IPS-18a (cell line): ENCODE data around the gene SERPINE2.

Source experiments
- H3K27ac ChIP-seq: one replicate; pipeline ENCODE4 v1.5.1; 2013; ENCODE audit warnings: low read length
- H3K27me3 ChIP-seq: one replicate; pipeline ENCODE4 v1.6.1; 2013; ENCODE audit warnings: mild to moderate bottlenecking, low read length; ENCODE audit not compliant: control insufficient read depth, insufficient read depth
- H3K36me3 ChIP-seq: one replicate; pipeline ENCODE4 v1.6.1; 2013; ENCODE audit warnings: low read depth, low read length; ENCODE audit not compliant: control insufficient read depth
- H3K4me1 ChIP-seq: one replicate; pipeline ENCODE4 v1.6.1; 2013; ENCODE audit warnings: low read depth, low read length; ENCODE audit not compliant: control insufficient read depth
- H3K4me3 ChIP-seq: one replicate; pipeline ENCODE4 v1.5.1; 2013; ENCODE audit warnings: low read length
- H3K9ac ChIP-seq: one replicate; pipeline ENCODE4 v1.6.1; 2013; ENCODE audit warnings: mild to moderate bottlenecking, low read length, moderate library complexity
- H3K9me3 ChIP-seq: one replicate; pipeline ENCODE4 v1.6.1; 2013; ENCODE audit warnings: low read depth, low read length; ENCODE audit not compliant: control insufficient read depth

The SERPINE2 gene

GRCh38 chr2:224040753-224041152, 1.7 kb upstream of the SERPINE2 start:
- H3K9ac ChIP-seq: no peak overlapping the region
- no peak overlapping the region for H3K27ac ChIP-seq
- H3K9me3 ChIP-seq: no peaks in the 10 kb centered on the region
- no peaks in the 10 kb centered on the region for H3K36me3 ChIP-seq
- H3K4me3 ChIP-seq: no peak overlapping the region
- peaks cover 6% of the 10 kb centered on the region for H3K4me1 ChIP-seq
- H3K27me3 ChIP-seq: peaks cover 50% of the 10 kb centered on the region

- H3K9ac ChIP-seq: peak overlapping the region; percentile 75
- no peaks in the 10 kb centered on the region for H3K36me3 ChIP-seq
- peaks cover 50% of the 10 kb centered on the region for H3K27me3 ChIP-seq
- peak overlapping the region; percentile 70 for H3K4me3 ChIP-seq
- peaks cover 6% of the 10 kb centered on the region for H3K4me1 ChIP-seq
- no peak overlapping the region for H3K27ac ChIP-seq
- no peaks in the 10 kb centered on the region for H3K9me3 ChIP-seq
These were observed 819 bp upstream of the SERPINE2 start for GRCh38 chr2:224039770-224040440.

GRCh38 chr2:224038830-224039079, 331 bp downstream of the SERPINE2 start:
- Histone ChIP-seq H3K36me3 (no peaks in the 10 kb centered on the region), H3K9me3 (no peaks in the 10 kb centered on the region), H3K4me3 (peak overlapping the region; percentile 76), H3K27me3 (peaks cover 50% of the 10 kb centered on the region), H3K4me1 (peaks cover 6% of the 10 kb centered on the region), H3K27ac (no peak overlapping the region), H3K9ac (peak overlapping the region; percentile 40)

GRCh38 chr2:224038049-224038829, 847 bp downstream of the SERPINE2 start:
- peak overlapping the region; percentile 40 for H3K9ac ChIP-seq
- H3K4me1 ChIP-seq: peaks cover 6% of the 10 kb centered on the region
- H3K27me3 ChIP-seq: peaks cover 50% of the 10 kb centered on the region
- H3K4me3 ChIP-seq: peak overlapping the region; percentile 76
- H3K36me3 ChIP-seq: no peaks in the 10 kb centered on the region
- H3K27ac ChIP-seq: no peak overlapping the region
- H3K9me3 ChIP-seq: no peaks in the 10 kb centered on the region

GRCh38 chr2:224036731-224037361, 2.2 kb downstream of the SERPINE2 start:
- Histone ChIP-seq H3K27ac (no peak overlapping the region), H3K27me3 (peaks cover 43% of the 10 kb centered on the region), H3K36me3 (no peaks in the 10 kb centered on the region), H3K4me1 (peaks cover 17% of the 10 kb centered on the region), H3K4me3 (no peak overlapping the region), H3K9ac (no peak overlapping the region), H3K9me3 (no peaks in the 10 kb centered on the region)

GRCh38 chr2:224034017-224034416, 5.1 kb downstream of the SERPINE2 start:
- no peak overlapping the region for H3K9ac ChIP-seq

GRCh38 chr2:224033601-224034000, 5.5 kb downstream of the SERPINE2 start:
- Histone ChIP-seq H3K9me3 (no peaks in the 10 kb centered on the region), H3K27me3 (peaks cover 22% of the 10 kb centered on the region), H3K27ac (no peak overlapping the region), H3K9ac (no peak overlapping the region), H3K4me1 (peaks cover 19% of the 10 kb centered on the region), H3K36me3 (no peaks in the 10 kb centered on the region), H3K4me3 (no peak overlapping the region)

More at GRCh38 chr2:224034017-224034416, 5.1 kb downstream of the SERPINE2 start:
- Histone ChIP-seq H3K36me3 (no peaks in the 10 kb centered on the region), H3K4me1 (peaks cover 19% of the 10 kb centered on the region), H3K27ac (no peak overlapping the region), H3K27me3 (peaks cover 19% of the 10 kb centered on the region), H3K4me3 (no peak overlapping the region), H3K9me3 (no peaks in the 10 kb centered on the region)

GRCh38 chr2:224032283-224032682, 6.8 kb downstream of the SERPINE2 start:
- no peaks in the 10 kb centered on the region for H3K36me3 ChIP-seq
- H3K9me3 ChIP-seq: no peaks in the 10 kb centered on the region
- H3K4me1 ChIP-seq: peaks cover 22% of the 10 kb centered on the region
- peaks cover 22% of the 10 kb centered on the region for H3K27me3 ChIP-seq
- H3K9ac ChIP-seq: no peak overlapping the region
- no peak overlapping the region for H3K27ac ChIP-seq
- H3K4me3 ChIP-seq: peak overlapping the region; percentile 15

- Histone ChIP-seq H3K4me3 (no peak overlapping the region), H3K27me3 (peaks cover 18% of the 10 kb centered on the region), H3K9ac (no peak overlapping the region), H3K36me3 (no peaks in the 10 kb centered on the region), H3K4me1 (peaks cover 29% of the 10 kb centered on the region), H3K9me3 (no peaks in the 10 kb centered on the region), H3K27ac (no peak overlapping the region)
These were observed 7.6 kb downstream of the SERPINE2 start for GRCh38 chr2:224031358-224031970.

GRCh38 chr2:224030786-224031185, 8.3 kb downstream of the SERPINE2 start:
- peaks cover 36% of the 10 kb centered on the region for H3K4me1 ChIP-seq
- H3K9me3 ChIP-seq: no peaks in the 10 kb centered on the region
- H3K4me3 ChIP-seq: no peak overlapping the region
- H3K36me3 ChIP-seq: no peaks in the 10 kb centered on the region
- H3K27ac ChIP-seq: no peak overlapping the region
- no peak overlapping the region for H3K9ac ChIP-seq
- H3K27me3 ChIP-seq: peaks cover 22% of the 10 kb centered on the region

GRCh38 chr2:224029876-224030275, 9.2 kb downstream of the SERPINE2 start:
- H3K36me3 ChIP-seq: no peaks in the 10 kb centered on the region
- H3K27me3 ChIP-seq: peaks cover 29% of the 10 kb centered on the region
- H3K27ac ChIP-seq: no peak overlapping the region
- peaks cover 41% of the 10 kb centered on the region for H3K4me1 ChIP-seq
- no peak overlapping the region for H3K4me3 ChIP-seq
- H3K9ac ChIP-seq: no peak overlapping the region
- no peaks in the 10 kb centered on the region for H3K9me3 ChIP-seq
